HUDEP-2 (cell line): ENCODE data around the gene ZDHHC9.

Source experiments
- DNase-seq, 76 experiments: peaks; one replicate each; lab custom pipeline; 2025; ENCODE audit not compliant: unreplicated experiment in 76 of 76; lab: John Stamatoyannopoulos, UW

The ZDHHC9 gene

GRCh38 chrX:129823522-129823921 is 20.2 kb downstream of the ZDHHC9 start:
- no peak for DNase-seq

GRCh38 chrX:129823115-129823514 is 20.6 kb downstream of the ZDHHC9 start:
- peak in 19 of 76 experiments; percentile 0 to 27 (median 8) for DNase-seq

DNA sequence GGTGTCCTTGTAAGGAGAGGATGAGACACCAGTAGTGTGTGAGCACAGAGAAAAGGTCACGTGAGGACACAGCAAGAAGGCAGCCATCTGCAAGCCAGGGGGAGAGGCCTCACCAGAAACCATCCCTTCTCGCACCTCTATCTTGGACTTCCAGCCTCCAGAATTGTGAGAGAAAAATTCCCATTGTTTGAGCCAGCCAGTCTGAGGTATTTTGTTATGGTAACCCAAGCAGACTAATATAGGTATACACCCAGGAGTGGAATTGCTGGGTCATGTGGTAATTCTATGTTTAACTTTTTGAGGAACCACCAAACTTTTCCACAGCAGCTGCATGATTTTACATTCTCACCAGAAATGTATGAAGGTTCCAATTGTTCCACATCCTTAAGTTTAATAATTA is 25.6 kb downstream of the ZDHHC9 start:
- DNase-seq: no peak

GRCh38 chrX:129813662-129814368 is 29.9 kb downstream of the ZDHHC9 start:
- DNase-seq: no peak

GRCh38 chrX:129808829-129809796 is 34.6 kb downstream of the ZDHHC9 start:
- DNase-seq: no peak

- DNase-seq: no peak
These were observed 35.4 kb downstream of the ZDHHC9 start for GRCh38 chrX:129808158-129808828.

DNA sequence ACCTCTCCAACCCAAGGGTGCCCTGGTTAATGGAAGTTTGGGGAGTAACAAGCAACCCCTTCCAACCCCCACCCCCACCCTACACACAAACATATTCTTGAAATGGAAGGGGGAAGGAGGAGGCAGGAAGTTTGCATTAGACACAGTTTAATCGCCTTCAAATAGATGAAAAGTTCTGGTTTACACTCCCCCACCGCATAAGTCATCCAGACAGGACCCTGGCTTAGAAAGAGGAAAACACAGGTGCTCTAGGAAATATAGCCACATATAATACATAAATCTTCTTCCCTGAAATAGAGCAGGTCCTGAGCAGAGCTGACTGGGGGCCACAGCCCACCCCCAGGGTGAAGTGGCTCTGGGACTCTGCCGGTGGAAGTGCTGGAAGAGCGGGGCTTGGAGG is 38.9 kb downstream of the ZDHHC9 start:
- DNase-seq: no peak

GRCh38 chrX:129802863-129803262 is 40.8 kb downstream of the ZDHHC9 start:
- DNase-seq: no peak

DNA sequence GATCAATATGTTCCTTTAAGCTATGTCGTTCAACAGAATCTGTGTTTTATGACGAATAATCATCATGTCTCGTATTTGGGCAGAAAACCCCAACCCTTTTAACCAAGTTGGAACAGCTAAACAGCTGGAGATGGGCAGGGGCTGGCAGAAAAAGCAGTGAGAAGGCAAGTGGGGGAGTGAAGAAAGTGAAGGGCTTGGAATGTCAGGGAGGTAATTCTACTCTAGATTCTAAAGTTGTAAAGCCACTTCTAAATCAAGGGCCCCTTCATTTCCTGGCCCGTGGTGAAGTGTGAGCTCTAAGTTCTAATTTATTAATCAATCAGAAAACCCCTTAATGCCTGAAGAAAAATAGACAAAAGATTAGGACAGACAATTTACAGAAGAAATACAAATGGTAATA is 43.5 kb downstream of the ZDHHC9 start:
- no peak for DNase-seq

- no peak for DNase-seq
These were observed 44.8 kb downstream of the ZDHHC9 start for GRCh38 chrX:129798888-129799287.

GRCh38 chrX:129798456-129798855 is 45.2 kb downstream of the ZDHHC9 start:
- no peak for DNase-seq

GRCh38 chrX:129797251-129797906 is 46.3 kb downstream of the ZDHHC9 start:
- no peak for DNase-seq

DNA sequence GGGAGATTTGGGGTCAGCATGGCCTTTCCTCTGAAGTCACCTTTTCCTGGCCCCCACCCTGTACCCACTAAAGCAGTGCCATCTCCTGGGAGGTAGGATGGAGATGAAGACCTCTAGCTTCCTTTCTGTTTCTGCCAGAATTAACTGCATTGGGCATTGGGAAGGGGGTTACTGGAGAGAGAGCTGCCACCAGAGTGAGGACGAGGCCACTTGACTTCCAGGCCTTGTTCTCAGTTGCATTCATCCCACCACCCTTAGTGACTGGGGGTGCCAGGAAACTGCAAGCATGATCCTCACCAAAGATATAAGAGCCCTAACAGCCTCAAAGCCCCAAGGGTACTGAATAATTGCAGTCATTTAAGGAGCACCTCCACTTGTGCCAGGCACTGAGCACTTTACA is 48.1 kb downstream of the ZDHHC9 start:
- DNase-seq: no peak

- no peak for DNase-seq
These were observed 50.0 kb downstream of the ZDHHC9 start for GRCh38 chrX:129793604-129794191.

- DNase-seq: no peak
These were observed 50.9 kb downstream of the ZDHHC9 start for GRCh38 chrX:129792586-129793291.

DNA sequence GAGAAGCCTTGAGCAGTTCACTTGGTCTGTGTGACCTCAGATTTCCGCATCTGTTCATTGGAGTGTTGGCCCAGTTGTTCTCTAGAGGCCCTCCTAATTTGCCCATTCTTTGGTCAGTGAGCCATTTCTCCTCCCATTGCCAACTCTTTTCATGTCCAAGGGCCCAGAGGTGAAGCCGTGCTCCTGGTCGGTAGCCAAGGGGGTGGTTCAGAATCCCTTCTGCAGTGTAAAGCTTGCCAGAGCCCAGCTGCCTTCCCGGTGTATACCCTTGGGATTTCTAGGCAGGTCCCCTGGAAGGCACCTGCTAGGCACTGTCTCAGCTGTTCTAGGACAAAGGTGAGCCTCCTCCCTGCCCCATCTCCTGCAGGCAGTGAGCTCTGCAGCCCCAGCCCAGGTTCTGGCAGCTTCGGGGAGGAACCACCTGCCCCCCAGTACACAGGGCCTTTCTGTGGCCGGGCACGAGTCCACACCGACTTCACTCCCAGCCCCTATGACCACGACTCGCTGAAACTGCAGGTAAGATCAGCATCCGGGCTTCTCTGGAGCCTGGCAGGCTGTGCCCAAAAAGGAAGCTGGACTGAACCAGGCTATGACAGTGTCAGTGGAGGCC is 51.6 kb downstream of the ZDHHC9 start:
- DNase-seq: no peak

DNA sequence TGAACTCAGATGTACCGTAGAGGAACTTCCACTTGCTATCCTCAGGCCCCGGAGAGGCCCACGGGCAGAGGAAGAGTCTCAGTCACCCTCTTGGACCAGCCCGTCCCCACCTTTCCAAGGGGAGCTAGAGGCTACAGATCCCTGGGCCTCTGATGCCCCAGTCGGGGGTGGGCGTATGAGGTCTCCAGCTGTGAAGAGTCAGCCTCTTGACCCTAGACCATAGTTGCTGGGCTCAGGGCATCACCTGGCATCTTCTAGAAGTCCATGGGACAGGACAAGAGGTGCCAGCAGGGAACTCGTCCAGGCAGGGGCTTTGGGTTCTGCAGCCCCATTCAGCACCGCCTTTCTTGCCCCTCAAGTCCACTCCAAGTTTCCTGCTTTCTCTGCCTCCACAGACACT is 52.4 kb downstream of the ZDHHC9 start:
- DNase-seq: no peak

DNA sequence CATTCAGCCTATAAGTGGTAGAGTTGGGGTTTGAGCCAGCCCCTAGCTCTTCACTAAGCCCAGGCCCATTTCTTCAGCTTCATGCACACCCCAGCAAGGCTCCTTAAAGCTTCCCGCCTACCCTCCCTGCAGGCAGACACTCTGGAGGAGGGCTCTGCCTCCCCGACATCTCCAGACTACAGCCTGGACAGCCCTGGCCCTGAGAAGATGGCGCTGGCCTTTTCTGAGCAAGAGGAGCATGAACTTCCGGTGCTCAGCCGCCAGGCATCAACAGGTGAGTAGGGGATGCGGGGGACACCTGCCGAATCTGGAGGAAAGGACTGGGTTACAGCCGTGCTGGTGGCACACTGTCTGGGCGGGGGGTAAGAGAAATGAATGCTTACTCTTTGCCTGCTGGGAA is 52.9 kb downstream of the ZDHHC9 start:
- no peak for DNase-seq

DNA sequence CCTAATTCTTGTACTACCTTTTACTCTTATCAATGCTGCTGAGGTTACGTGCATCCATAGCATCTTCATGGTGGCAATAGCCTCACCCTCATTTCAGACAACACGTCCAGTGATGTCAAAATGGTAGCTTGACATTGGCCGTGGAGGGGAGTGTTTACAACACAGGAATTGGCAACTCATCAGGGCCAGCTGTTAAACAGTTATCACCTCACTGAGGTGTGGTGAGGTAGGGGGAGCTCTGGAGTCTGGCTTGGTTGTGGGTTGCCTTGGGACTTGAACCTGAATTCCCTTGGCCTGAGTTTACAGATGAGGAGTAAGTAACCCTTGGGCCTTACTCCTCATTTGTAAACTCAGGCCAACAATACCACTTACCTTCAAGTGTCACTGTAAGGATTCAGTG is 53.5 kb downstream of the ZDHHC9 start:
- DNase-seq: no peak
